ENCODE results near the gene TUBGCP3.

DNA sequence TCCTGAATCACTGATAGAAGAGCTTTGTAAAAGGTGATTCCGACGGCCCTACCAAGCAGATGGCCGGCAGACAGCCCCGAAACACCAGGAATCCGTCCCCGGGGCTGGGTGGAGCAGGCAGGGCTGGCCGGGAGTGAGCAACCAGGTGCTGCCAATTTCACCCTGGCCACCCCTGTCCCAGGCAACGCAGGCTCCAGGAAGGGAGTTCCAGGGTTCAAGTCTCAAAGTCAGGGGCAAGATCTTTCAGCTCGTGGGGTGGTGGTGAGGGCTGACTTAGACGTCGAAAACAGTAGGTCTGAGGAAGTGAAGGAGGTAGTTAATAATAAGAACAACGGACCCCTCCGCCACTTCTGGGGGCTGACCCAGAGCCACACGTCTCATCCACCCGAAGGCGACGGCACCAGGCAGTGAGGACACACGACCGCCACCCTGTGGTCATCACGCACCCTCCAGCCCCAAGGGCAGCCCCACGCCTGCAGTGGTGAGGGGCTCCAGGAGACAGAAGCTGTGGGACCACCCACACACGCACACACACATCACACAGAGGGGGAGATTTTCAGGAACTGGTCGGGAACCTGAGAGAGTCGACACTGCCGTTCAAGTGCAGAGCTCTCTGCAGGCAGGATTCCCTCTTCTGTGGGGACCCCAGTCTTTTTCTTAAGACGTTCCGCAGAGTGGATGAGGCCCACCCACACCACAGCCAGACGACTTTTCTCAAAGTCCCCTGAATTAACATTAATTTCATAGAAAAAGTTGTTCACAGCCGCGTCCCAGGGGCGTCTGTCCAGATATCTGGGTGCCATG, 144.6 kb downstream of the TUBGCP3 start:
- TF ChIP-seq, protein P1, sequence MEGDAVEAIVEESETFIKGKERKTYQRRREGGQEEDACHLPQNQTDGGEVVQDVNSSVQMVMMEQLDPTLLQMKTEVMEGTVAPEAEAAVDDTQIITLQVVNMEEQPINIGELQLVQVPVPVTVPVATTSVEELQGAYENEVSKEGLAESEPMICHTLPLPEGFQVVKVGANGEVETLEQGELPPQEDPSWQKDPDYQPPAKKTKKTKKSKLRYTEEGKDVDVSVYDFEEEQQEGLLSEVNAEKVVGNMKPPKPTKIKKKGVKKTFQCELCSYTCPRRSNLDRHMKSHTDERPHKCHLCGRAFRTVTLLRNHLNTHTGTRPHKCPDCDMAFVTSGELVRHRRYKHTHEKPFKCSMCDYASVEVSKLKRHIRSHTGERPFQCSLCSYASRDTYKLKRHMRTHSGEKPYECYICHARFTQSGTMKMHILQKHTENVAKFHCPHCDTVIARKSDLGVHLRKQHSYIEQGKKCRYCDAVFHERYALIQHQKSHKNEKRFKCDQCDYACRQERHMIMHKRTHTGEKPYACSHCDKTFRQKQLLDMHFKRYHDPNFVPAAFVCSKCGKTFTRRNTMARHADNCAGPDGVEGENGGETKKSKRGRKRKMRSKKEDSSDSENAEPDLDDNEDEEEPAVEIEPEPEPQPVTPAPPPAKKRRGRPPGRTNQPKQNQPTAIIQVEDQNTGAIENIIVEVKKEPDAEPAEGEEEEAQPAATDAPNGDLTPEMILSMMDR (IDR thresholded peaks at IDR 0.05 in 2 of 3, conservative IDR thresholded peaks at IDR 0.05 in 1 of 3; ENCODE audit: borderline replicate concordance in 1 of 3, insufficient read depth in 1 of 3, low read depth in 2 of 3, low read length in 2 of 3) = peak in 1 of 3 experiments; percentile 38; a peak in 2 of 6 replicates
- TF ChIP-seq SP1 (IDR thresholded peaks at IDR 0.05; ENCODE audit: low read depth) (no peak), ELF1 (IDR thresholded peaks at IDR 0.05; ENCODE audit: borderline replicate concordance, low read depth) (no peak), RAD21 (IDR thresholded peaks at IDR 0.05; ENCODE audit: low read depth) (no peak), SIN3A (IDR thresholded peaks at IDR 0.05; ENCODE audit: low read depth) (no peak), POLR2A (IDR thresholded peaks at IDR 0.05; ENCODE audit: borderline replicate concordance, extremely low read depth, insufficient read depth, insufficient read length) (no peak), CEBPB (IDR thresholded peaks at IDR 0.05; ENCODE audit: low read depth) (no peak), POLR2AphosphoS5 (IDR thresholded peaks at IDR 0.05; ENCODE audit: low read depth, low read length) (no peak), TCF7L2 (IDR thresholded peaks at IDR 0.05; ENCODE audit: borderline replicate concordance, extremely low read depth, insufficient read depth, insufficient read length) (no peak), ZNF274 (IDR thresholded peaks at IDR 0.05; ENCODE audit: low read depth, low read length) (no peak), EZH2 (IDR thresholded peaks at IDR 0.05) (no peak)
- TF ChIP-seq, protein P2, sequence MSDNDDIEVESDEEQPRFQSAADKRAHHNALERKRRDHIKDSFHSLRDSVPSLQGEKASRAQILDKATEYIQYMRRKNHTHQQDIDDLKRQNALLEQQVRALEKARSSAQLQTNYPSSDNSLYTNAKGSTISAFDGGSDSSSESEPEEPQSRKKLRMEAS (IDR thresholded peaks at IDR 0.05) = no peak
- TF ChIP-seq, protein P3, sequence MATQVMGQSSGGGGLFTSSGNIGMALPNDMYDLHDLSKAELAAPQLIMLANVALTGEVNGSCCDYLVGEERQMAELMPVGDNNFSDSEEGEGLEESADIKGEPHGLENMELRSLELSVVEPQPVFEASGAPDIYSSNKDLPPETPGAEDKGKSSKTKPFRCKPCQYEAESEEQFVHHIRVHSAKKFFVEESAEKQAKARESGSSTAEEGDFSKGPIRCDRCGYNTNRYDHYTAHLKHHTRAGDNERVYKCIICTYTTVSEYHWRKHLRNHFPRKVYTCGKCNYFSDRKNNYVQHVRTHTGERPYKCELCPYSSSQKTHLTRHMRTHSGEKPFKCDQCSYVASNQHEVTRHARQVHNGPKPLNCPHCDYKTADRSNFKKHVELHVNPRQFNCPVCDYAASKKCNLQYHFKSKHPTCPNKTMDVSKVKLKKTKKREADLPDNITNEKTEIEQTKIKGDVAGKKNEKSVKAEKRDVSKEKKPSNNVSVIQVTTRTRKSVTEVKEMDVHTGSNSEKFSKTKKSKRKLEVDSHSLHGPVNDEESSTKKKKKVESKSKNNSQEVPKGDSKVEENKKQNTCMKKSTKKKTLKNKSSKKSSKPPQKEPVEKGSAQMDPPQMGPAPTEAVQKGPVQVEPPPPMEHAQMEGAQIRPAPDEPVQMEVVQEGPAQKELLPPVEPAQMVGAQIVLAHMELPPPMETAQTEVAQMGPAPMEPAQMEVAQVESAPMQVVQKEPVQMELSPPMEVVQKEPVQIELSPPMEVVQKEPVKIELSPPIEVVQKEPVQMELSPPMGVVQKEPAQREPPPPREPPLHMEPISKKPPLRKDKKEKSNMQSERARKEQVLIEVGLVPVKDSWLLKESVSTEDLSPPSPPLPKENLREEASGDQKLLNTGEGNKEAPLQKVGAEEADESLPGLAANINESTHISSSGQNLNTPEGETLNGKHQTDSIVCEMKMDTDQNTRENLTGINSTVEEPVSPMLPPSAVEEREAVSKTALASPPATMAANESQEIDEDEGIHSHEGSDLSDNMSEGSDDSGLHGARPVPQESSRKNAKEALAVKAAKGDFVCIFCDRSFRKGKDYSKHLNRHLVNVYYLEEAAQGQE (IDR thresholded peaks at IDR 0.05; ENCODE audit: low read depth) = no peak

Measured in HCT116 (cell line).